Stimulated activated CD4-positive, alpha-beta T cell treated with anti-CD3 and anti-CD28 coated beads, Interleukin-1b, Interleukin-23, amount 100 ng/mL, for 24 hours (primary cell): ENCODE data around the gene C16orf74.

Experiments used
- DNase-seq, 4 experiments: peaks; one replicate each; pipeline ENCODE4 v3.0.0-alpha.2; 2020; ENCODE audit warnings: low read depth in 4 of 4, low spot score in 1 of 4

Gene C16orf74

DNA sequence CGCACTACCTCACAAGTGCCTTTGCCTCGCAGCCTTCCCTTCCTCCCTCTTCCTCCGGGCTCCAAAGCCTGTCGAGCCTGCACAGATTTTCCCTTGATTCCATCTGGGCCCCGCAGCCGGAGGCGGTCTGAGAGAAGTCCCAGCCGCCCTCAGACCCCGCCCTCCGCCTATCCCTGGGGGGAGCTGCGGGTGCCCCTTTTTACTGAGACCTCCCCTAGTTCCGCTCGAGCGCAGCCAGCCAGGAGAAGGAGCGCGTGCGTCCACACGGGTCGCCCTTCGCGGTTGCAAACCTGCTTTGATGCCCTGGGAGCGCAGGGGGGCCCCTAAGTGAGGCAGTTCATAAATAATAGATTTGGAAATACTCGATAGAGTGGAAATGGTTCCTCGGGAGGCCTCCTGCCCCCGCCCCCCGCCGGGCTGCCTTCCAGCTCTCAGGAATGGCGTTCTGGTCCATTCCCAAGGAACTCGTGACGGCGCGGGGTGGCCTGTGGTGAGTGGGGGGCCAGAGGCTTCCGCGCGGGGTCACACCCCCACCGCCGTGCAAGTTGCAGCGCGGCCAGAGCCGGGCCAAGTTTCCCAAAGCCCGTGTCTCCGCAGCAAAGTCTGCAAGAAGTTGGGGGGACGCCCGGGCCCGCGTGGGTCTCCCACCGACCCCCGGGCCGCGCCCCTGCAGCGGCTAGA, 610 bp downstream of the C16orf74 start:
- no peak for DNase-seq

DNA sequence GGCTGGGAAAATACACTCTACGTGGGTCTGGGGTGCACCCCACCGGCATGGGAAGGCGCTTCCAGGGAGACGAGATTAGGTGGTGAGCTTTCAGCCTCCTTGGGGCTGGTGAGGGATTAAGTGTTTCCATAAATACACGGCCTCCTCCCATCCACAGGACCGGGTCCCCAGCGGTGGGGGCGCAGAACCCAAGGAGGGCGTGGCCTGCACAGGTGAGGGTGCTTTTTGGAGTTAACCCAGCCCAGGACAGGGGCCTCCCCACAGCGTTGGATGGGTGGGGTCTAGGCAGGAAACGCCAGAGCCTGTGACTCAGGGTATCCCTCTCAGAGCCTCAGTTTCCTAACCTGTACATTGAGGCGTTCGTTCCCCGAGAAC, 1.1 kb downstream of the C16orf74 start:
- DNase-seq, result no peak

DNA sequence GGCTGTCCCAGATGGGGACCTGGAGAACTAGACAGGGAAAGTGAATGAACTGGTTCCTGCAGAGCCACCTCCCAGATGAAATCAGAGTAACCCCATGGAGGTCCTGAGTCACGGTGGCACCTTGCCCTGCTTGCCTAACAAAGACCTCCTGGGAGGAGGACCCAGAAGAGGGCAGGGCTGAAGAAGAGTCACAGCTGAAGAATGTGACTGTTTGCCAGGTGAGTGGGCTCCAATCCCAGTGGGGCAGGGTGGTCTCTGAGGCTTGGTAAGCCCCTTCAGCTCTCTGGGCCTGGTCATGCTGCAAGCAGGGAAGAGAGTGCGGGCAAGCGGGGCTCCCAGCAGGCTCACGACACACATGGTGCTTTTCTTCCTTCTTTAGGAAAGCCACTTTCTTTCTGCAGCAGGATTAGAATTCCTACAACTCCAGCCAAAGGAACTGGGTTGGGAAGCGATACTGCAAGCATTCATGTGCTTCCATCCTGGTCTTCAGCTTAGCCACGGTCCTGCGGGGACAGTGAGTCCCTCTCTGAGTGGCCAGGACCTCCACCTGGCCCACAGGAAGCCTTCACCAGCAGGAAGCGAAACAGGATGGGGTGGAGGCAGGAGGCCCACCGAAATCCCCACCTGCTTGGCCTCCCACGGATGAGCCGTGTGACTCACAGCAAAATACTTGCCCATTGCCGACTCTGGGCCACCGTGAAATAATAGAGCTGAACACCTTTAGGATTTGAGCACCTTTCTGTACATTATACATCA, 4.3 kb downstream of the C16orf74 start:
- no peak for DNase-seq

DNA sequence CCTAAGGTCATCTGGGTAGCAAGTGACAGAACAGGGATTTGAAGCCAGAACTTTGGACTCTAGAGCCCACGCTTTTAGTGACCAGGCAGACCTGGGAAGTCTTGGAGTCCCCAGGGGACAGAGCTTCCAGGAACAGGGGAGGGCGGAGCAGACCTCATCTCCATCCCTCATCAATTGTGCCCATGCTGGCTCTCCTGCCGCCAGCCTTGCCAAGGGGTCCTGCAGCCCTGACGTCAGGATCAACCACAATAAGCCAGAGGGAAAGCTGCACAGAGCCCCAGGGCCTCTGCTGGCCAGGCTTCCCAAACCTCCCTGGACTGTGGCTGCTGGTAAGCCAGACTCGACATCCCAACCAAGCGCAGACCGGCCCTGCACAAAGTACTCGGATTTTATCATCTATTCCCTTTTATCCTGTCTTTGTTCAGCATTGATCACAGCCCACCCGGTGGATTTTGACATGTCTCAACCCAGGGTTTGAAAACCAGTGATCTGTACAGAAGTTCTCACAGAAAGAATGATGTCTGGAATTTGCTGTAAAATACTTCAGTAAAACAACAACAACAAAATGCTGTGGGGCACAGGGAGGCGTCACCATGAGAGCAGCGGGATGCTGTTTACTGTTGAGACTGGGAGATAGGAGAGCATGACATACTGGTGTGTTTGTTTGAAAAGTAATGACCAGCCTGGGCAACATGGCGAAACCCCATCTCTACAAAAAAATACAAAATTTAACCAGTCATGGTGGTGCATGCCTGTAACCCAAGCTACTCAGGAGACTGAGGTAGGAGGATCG, 11.8 kb downstream of the C16orf74 start:
- no peak for DNase-seq

GRCh38 chr16:85736921-85737320, 14.0 kb downstream of the C16orf74 start:
- no peak for DNase-seq

- no peak for DNase-seq
Measured at GRCh38 chr16:85735946-85736345, 14.9 kb downstream of the C16orf74 start.

- no peak for DNase-seq
Measured at GRCh38 chr16:85735225-85735635, 15.7 kb downstream of the C16orf74 start.

- no peak for DNase-seq
Measured at GRCh38 chr16:85734311-85735017, 16.4 kb downstream of the C16orf74 start.

DNA sequence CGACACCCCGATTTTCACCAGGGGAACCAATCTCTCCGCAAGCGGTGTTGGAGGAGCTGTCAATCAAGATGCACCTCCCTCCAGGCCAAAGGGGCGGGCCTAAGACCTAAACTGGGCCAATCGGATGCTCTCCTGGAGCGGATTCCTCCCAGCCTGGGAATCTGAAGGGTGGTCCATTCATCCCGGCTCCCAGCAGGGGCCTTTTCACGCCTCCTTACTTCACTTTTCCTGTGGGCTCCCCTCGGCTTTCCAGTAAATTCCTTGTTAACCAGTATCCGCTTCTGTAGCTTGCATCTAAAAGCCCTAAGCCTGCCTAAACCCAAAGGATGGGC, 17.1 kb downstream of the C16orf74 start:
- no peak for DNase-seq

- no peak for DNase-seq
Measured at GRCh38 chr16:85733155-85733838, 17.6 kb downstream of the C16orf74 start.

DNA sequence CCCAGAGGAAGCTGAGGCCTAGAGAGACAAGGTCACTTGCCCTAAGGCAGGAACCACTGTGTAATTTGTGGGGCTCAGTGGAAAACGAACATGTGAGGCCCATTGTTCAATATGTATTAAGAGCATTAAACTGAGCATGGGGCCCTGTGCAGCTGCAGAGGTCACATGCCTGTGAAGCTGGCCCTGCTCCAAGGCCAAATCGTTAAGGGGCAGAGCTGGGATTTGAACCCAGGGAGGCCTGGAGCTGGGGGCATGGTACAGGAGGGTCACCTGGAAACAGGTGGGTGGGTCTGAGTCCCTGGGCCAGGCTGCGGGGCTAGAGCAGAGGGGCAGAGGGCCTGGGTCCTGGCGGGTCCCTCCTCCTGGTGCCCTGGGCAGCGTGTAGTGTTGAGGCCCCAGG, 19.7 kb downstream of the C16orf74 start:
- no peak for DNase-seq

DNA sequence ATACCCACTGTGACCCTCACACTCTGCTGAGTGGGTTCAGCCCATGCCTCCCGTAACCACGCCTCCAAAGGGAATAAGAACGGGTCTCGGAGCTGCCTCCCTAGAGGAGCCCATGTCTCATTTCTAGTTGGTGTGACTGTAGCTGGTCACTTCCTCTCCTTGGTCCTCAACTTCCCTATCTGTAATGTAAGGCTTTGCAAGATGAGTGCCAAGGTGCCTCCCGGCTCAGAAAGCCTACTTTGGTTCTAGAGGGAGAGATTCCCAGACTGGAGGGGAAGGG, 20.8 kb downstream of the C16orf74 start:
- no peak for DNase-seq

DNA sequence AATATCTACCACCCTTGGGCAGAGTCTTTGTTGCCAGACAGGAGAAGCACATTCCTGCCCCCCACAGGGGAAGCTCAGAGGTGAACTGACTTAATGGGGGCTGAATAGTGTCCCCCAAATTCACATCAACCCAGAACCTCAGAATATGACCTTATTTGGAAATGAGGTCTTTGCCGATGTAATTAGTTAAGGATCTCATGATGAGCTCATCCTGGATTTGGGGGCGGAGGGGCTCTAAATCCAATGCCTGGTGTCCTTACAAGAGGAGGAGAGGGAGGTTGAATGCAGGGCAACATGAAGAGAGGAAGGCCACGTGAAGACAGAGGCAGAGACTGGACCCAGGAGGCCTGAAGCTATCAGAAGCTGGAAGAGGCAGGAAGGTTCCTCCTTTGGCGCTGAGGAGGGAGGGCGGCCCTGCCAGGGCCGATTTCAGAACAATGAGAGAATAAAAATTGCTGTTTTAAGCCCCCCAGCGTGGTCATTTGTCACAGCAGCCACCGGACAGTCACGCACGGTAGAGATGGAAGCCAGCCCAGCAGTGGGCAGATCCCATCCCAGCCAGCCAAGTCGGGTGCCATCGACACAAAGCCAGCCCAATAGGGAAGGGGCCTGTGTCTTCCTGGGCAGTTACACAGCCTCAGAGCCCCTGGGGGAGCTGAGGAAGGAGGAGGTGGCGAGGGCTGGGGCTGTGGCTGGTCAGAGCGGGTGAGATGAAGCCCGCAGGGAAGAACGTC, 21.3 kb downstream of the C16orf74 start:
- no peak for DNase-seq

- DNase-seq, result no peak
Measured at GRCh38 chr16:85728879-85729278, 22.0 kb downstream of the C16orf74 start.

GRCh38 chr16:85724936-85725335, 26.0 kb downstream of the C16orf74 start:
- DNase-seq, result no peak

DNA sequence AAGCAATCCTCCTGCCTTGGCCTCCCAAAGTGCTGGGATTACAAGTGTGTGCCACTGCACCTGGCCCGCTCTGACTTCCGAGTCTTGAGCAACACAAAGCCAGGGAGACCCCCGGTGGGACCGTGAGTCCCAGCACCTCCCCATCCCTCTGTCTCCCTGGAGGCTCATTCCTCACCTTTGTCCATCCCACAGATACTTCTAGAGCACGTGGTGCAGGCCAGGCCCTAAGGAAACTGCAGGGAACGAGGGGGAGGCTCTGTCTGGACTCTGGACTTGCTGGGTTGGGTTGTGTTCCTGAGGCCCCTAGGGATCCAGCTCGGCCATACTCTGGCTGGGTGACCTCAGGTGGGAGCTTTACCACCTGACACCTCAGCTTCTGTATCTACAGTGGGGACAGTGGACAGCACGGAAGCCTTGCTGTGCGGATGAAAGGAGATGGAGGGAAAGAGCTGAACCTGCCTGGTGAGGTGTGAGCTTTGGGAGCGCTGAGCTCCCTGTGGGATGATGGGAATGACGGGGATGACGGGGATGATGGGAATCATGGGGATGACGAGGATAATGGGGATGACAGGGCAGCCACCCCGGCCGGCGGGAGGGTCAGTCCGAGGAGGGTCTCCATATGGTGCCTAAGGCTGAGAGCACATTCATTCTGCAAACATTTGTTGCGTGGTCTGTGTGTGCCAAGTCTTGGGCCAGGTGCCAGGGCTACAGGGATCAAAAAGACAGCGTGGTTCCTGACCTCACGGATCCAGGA, 26.6 kb downstream of the C16orf74 start:
- DNase-seq, result no peak

DNA sequence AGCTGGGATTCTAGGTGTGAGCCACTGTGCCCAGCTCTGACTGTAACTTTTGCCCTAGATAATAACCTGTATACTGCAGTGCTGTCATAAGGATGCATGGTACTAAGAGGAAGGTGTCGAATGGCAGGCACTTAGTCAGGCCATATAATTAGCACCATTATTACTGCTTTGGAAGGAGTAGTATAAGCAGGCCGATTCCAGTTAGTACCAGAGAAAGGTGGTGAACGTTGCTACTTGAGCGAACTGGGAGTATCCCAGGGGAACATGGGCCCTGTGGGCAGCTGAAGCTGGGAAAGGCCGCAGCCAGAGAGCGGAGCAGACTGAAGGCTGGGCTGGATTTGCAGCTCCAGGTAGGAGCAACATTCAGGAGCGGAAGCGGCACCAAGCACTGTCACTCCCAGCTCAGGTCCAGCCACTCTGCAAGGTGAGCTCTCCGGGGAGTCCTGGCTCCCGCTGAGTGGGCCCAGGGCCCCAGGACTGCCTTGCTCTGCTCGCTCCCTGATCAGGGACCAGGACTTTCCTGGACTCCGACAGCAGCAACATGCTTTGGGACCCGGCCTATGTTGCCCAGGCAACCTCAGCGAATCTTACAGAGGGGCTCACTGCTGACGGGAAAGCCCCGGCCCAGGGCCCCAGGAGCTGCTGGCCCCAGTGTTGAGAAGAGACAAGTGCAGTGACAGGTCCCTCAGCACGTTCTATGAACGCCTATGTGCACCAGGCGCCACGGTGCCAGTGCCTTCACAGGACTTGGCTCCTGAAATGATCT, 28.6 kb downstream of the C16orf74 start:
- no peak for DNase-seq

- no peak for DNase-seq
Measured at GRCh38 chr16:85720302-85720637, 30.6 kb downstream of the C16orf74 start.

DNA sequence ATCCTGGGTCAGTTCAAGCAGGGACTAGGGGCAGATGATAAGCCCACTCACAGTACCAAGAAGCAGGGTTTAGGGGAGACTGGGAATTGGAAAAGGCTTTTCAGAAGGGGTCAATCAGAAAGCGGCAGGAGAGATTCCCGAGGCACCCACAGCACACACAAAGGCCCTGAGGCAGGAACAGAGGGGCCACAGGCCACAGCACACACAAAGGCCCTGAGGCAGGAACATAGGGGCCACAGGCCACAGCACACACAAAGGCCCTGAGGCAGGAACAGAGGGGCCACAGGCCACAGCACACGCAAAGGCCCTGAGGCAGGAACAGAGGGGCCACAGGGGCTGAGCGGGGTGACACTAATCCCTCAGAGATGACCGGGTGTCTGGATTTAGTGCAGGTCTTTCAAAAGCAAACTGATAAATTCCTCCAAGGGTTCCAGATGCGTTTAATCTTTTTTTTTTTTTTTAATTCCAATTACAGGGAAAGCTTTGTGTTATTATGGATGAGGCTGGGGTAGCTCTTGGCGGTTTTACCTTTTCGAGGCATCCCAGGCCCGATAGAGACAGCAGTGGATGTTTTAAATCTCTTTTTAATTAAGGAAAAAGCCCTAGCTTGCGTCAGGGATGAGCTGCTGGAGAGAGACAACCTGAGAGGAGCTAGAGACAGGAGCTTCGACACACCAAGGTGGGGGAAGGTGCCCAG, 31.1 kb downstream of the C16orf74 start:
- DNase-seq, result no peak
